Transverse colon (tissue), 4 donors: Measurements from ENCODE around the gene DOHH. TPM values are rescaled to one million over a fixed set of nuclear protein-coding genes. Genes with fewer than 3 reads are reported as not detected.
"Not testable (repeated sequence)": the region's sequence is repeated elsewhere in the genome, so short reads cannot be mapped to it uniquely, and the experiment has no call there.

Experiments used
- DNase-seq: peaks from one replicate; pipeline ENCODE4 v3.0.0-alpha.2; 2019
- H3K27ac ChIP-seq, 4 donors: fragments of 200-600 bp; sonication (generic); 2 replicates each; pipeline ENCODE4 v1.5.1; 2016 to 2018; ENCODE audit warnings: inconsistent platforms in 4 of 4
- H3K27me3 ChIP-seq: fragments of 200-600 bp; sonication (generic); 2 replicates; pipeline ENCODE4 v1.5.1; 2017; ENCODE audit warnings: inconsistent platforms
- H3K36me3 ChIP-seq, 4 donors: fragments of 200-600 bp; sonication (generic); 2 replicates each; pipeline ENCODE4 v1.5.1; 2017 to 2019; ENCODE audit warnings: inconsistent platforms in 4 of 4
- H3K4me1 ChIP-seq, 4 donors: fragments of 200-600 bp; sonication (generic); 2 replicates each; pipeline ENCODE4 v1.5.1; 2017 to 2020; ENCODE audit warnings: inconsistent platforms in 4 of 4
- H3K4me3 ChIP-seq, 4 donors: fragments of 200-600 bp; sonication (generic); 1 replicate in 1 of 4; 2 replicates in 3 of 4; pipeline versions ENCODE4 v1.5.1 to v1.6.1; 2017 to 2019; ENCODE audit warnings: inconsistent platforms in 4 of 4
- H3K9me3 ChIP-seq, 2 donors: fragments of 200-600 bp; sonication (generic); 2 replicates each; pipeline ENCODE4 v1.5.1; 2017 to 2019; ENCODE audit warnings: inconsistent platforms in 2 of 2
- EP300 ChIP-seq: sonication (generic); formaldehyde crosslinking; IDR thresholded peaks from one replicate; pipeline ENCODE4 v1.6.1; 2017; ENCODE audit warnings: antibody characterized with exemption, low read depth
- POLR2A ChIP-seq: fragments of 450-650 bp; IDR thresholded peaks from one replicate; pipeline ENCODE4 v1.6.1; 2016; ENCODE audit warnings: antibody characterized with exemption, mild to moderate bottlenecking, moderate library complexity
- POLR2AphosphoS5 ChIP-seq, 3 donors: sonication (generic); formaldehyde crosslinking; IDR thresholded peaks; one replicate each; pipeline ENCODE4 v1.6.1; 2016; ENCODE audit warnings: antibody characterized with exemption in 3 of 3
- WGBS, 2 donors: methylation state at CpG; one replicate each; pipeline ENCODE4 v1.1.5; 2018; ENCODE audit warnings: low coverage in 1 of 2; 5-methylcytosine and 5-hydroxymethylcytosine counted together
- in situ Hi-C, 4 donors: fragments of 200-750 bp; cut with MboI; loops; one replicate each; pipeline versions ENCODE4 v1.15.0 to v1.15.1; 2017; ENCODE audit warnings: low sequenced_read_pairs in 3 of 4, low pct_ligation_motif_present in 1 of 4, low pct_unique_long_range_greater_than_20kb in 1 of 4
- intact Hi-C: fragments of 100-400 bp; cut with DNase I; formaldehyde crosslinking; loops from one replicate; pipeline ENCODE4 v1.15.1; 2023; ENCODE audit warnings: low total_unique reads
- total RNA-seq, 4 donors: library from RNA; depleted of rRNA; stranded (reverse); fragments of >200 nt; gene quantifications; one replicate each; pipeline ENCODE4 v1.1.0, GENCODE V29; 2016
- TF ChIP-seq, protein P1 (sequence below), 5 experiments: fragments of 200-600 bp in 3 of 5; fragments of 450-650 bp in 2 of 5; sonication (generic) in 3 of 5; IDR thresholded peaks; 1 replicate in 2 of 5; 2 replicates in 3 of 5; pipeline ENCODE4 v1.5.1; 2016 to 2017; ENCODE audit warnings: antibody characterized with exemption in 5 of 5, inconsistent platforms in 3 of 5, mild to moderate bottlenecking in 2 of 5, moderate library complexity in 1 of 5

Gene DOHH
- total RNA-seq, 4 donors from 2014 or later = 7.2 to 13.5 (median 10.8) TPM

DNA sequence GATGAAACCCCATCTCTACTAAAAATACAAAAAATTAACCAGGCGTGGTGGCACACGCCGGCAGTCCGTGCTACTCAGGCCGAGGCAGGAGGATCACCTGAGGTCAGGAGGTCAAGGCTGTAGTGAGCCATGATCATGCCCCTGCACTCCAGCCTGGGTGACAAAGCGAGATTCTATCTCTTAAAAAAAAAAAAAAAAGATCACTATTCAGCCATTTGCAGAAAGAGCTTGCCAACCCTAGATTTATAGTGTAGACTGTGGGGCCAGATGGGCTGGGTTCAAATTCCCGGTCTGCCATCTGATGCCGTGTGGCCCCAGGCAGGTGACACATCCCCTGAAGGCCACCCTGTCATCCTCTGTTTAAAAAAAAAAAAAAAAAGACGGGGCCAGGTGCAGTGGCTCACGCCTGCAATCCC lies 49.0 kb downstream of the DOHH start:
- no peaks in the 10 kb centered on the region for H3K27me3 ChIP-seq
- in situ Hi-C loops = no loop called here
- peaks cover 0 to 49% (median 7%) of the 10 kb centered on the region in 4 donors for H3K36me3 ChIP-seq
- H3K27ac ChIP-seq = peak overlapping the region; percentile 69 to 83 (median 76)
- H3K4me1 ChIP-seq = peaks cover 0 to 6% (median 4%) of the 10 kb centered on the region in 4 donors
- intact Hi-C loops = no loop called here
- H3K9me3 ChIP-seq = no peaks in the 10 kb centered on the region
- no peak for DNase-seq
- TF ChIP-seq POLR2AphosphoS5 (IDR thresholded peaks at IDR 0.05) (no peak), POLR2A (no peak)
- TF ChIP-seq, protein P1, sequence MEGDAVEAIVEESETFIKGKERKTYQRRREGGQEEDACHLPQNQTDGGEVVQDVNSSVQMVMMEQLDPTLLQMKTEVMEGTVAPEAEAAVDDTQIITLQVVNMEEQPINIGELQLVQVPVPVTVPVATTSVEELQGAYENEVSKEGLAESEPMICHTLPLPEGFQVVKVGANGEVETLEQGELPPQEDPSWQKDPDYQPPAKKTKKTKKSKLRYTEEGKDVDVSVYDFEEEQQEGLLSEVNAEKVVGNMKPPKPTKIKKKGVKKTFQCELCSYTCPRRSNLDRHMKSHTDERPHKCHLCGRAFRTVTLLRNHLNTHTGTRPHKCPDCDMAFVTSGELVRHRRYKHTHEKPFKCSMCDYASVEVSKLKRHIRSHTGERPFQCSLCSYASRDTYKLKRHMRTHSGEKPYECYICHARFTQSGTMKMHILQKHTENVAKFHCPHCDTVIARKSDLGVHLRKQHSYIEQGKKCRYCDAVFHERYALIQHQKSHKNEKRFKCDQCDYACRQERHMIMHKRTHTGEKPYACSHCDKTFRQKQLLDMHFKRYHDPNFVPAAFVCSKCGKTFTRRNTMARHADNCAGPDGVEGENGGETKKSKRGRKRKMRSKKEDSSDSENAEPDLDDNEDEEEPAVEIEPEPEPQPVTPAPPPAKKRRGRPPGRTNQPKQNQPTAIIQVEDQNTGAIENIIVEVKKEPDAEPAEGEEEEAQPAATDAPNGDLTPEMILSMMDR (IDR thresholded peaks at IDR 0.05) = no peak
- no peak overlapping the region for H3K4me3 ChIP-seq
- WGBS, 2 donors = 67 to 92% methylated on average over 3 to 10 of the region's 10 CpGs

DNA sequence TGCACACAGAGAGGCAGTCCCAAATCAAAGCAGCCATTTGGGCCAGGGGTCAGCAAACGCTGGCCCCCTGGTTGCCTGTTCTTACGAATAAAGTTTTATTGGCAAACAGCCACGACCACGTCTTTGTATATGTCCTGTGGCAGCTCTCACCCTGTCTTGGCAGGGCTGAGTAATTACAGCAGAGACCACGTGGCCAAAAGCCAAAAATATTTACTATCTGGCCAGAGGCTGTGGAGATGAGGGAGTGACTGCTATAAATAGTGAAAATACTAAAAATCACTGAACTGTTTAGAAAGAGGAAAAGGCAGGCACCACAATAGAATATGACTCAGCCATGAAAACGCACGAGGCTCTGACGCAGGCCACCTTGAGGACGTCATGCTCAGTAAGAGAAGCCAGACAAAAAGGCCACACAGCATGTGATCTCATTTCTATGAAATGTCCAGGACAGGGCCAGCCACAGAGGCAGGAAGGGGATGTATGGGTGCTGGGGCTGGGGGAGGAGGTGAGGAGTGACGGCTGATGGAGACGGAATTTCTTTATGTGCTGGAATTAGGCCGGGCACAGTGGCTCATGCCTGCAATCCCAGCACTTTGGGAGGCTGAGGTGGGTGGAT lies 49.6 kb downstream of the DOHH start:
- no peaks in the 10 kb centered on the region for H3K27me3 ChIP-seq
- in situ Hi-C loops = no loop called here
- no peaks in the 10 kb centered on the region for H3K9me3 ChIP-seq
- peak; percentile 61 for DNase-seq
- H3K4me3 ChIP-seq = no peak overlapping the region
- H3K36me3 ChIP-seq = peaks cover 0 to 47% (median 7%) of the 10 kb centered on the region in 4 donors
- peak overlapping the region; percentile 69 to 83 (median 76) for H3K27ac ChIP-seq
- TF ChIP-seq EP300 (peak; percentile 96), POLR2AphosphoS5 (IDR thresholded peaks at IDR 0.05) (peak; percentile 60 to 85 (median 66)), POLR2A (no peak)
- TF ChIP-seq, protein P1 (IDR thresholded peaks at IDR 0.05) = no peak
- 26 to 45% methylated on average over 8 to 12 of the region's 12 CpGs for WGBS, 2 donors
- peaks cover 0 to 6% (median 4%) of the 10 kb centered on the region in 4 donors for H3K4me1 ChIP-seq
- intact Hi-C loops = no loop called here

DNA sequence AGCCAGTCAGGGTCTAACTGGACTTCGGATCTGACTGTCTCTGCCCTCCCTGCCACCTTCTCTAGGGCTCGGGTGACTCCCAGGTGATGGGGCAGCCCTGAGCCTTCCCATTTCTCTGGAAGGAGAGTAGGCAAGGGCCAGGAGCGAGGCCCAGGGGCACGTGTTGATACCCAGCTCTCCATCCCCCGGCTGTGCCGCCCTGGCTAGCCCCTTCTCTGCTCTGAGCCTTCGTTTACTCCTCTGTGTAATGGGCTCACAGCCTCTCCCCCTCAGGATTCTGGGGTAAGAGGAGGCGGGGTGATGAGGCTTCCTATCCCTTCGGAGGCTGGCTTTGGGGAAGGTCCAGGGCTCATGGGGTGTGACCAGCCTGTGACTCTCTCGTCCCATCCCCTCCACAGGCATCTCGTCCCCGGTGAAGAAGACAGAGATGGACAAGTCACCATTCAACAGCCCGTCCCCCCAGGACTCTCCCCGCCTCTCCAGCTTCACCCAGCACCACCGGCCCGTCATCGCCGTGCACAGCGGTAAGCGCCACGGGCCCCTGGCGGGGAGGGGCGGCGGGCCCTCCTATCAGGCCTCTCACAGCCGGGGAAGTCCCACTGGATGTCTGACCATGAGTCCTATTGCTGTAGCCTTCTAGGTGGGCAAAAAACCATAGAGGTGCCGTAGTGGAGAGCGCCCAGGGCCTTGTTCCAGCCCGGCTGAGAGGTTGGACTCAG lies 51.7 kb downstream of the DOHH start:
- Histone ChIP-seq H3K36me3 (peaks cover 0 to 35% (median 6%) of the 10 kb centered on the region in 4 donors), H3K27me3 (no peaks in the 10 kb centered on the region), H3K4me1 (peaks cover 0 to 16% (median 8%) of the 10 kb centered on the region in 4 donors), H3K4me3 (no peak overlapping the region), H3K27ac (peak overlapping the region in 2 of 4 donors; percentile 69 to 83), H3K9me3 (no peaks in the 10 kb centered on the region)
- 91% methylated on average over 28 of the region's 28 CpGs; no CpG with 5 or more reads in 1 of the 2 donors for WGBS, 2 donors
- DNase-seq = no peak
- in situ Hi-C loops = no loop called here
- intact Hi-C loops = no loop called here
- TF ChIP-seq POLR2A (no peak), EP300 (no peak), POLR2AphosphoS5 (IDR thresholded peaks at IDR 0.05) (no peak)
- TF ChIP-seq, protein P1 (IDR thresholded peaks at IDR 0.05) = no peak

DNA sequence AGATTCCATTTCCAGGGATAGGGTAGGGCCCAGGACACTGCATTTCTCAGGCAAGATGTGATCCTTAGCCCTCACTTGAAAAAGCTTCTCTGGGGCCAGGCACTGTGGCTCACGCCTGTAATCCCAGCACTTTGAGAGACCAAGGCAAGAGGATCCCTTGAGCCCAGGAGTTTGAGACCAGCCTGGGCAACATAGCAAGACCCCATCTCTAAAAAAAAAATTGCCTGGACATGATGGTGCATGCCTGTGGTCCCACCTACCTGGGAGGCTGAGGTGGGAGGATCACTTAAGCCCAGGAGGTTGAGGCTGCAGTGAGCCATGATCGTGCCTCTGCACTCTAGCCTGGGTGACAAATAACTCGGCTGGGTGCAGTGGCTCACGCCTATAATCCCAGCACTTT lies 53.8 kb downstream of the DOHH start:
- H3K27ac ChIP-seq, H3K9me3 ChIP-seq, H3K4me3 ChIP-seq, H3K27me3 ChIP-seq, in situ Hi-C loops, intact Hi-C loops, DNase-seq: not testable (repeated sequence)
- WGBS, 2 donors = 100% methylated on average over 4 of the region's 4 CpGs; no CpG with 5 or more reads in 1 of the 2 donors
- peaks cover 0 to 21% (median 2%) of the 10 kb centered on the region in 4 donors for H3K36me3 ChIP-seq
- peaks cover 0 to 17% (median 9%) of the 10 kb centered on the region in 4 donors for H3K4me1 ChIP-seq
